GM23338 (cell line): ENCODE data around the gene SP100. TPM values are rescaled to one million over a fixed set of nuclear protein-coding genes. Genes with fewer than 3 reads are reported as not detected.

Experiments used
- ATAC-seq: fragments of 200-7000 bp; cut with Tn5 transposase; 3 replicates; pipeline ENCODE4 v1.9.1; 2020
- DNase-seq: peaks from one replicate; pipeline ENCODE4 v3.0.0-alpha.2; 2015; ENCODE audit warnings: low spot score
- H2AFZ ChIP-seq: fragments of 200-600 bp; sonication (generic); 2 replicates; pipeline ENCODE4 v1.8.0; 2016; ENCODE audit warnings: antibody characterized with exemption, mild to moderate bottlenecking, moderate library complexity
- H3F3A ChIP-seq: fragments of 200-600 bp; sonication (generic); replicated peaks from 2 replicates; pipeline ENCODE4 v1.8.0; 2017; ENCODE audit warnings: antibody characterized with exemption, mixed run types, low read depth
- H3K27ac ChIP-seq: fragments of 200-600 bp; sonication (generic); 2 replicates; pipeline ENCODE4 v1.6.1; 2016; ENCODE audit warnings: low read depth
- H3K27me3 ChIP-seq: fragments of 200-600 bp; sonication (generic); 2 replicates; pipeline ENCODE4 v1.8.0; 2016; ENCODE audit warnings: mild to moderate bottlenecking, mixed run types, moderate library complexity; ENCODE audit not compliant: insufficient read depth
- H3K36me3 ChIP-seq: fragments of 200-600 bp; sonication (generic); 2 replicates; pipeline ENCODE4 v1.8.0; 2016; ENCODE audit warnings: mild to moderate bottlenecking; ENCODE audit not compliant: insufficient read depth
- H3K4me1 ChIP-seq: fragments of 200-600 bp; sonication (generic); 2 replicates; pipeline ENCODE4 v1.8.0; 2016; ENCODE audit warnings: mild to moderate bottlenecking, moderate library complexity; ENCODE audit not compliant: insufficient read depth
- H3K4me2 ChIP-seq: fragments of 200-600 bp; sonication (generic); 2 replicates; pipeline ENCODE4 v1.7.1; 2017; ENCODE audit warnings: mixed run types
- H3K4me3 ChIP-seq: fragments of 200-600 bp; sonication (generic); 2 replicates; pipeline ENCODE4 v1.6.1; 2016; ENCODE audit warnings: mixed run types
- H3K79me2 ChIP-seq: fragments of 200-600 bp; sonication (generic); replicated peaks from 2 replicates; pipeline ENCODE4 v1.8.0; 2017; ENCODE audit warnings: mild to moderate bottlenecking; ENCODE audit not compliant: insufficient read depth
- H3K9me2 ChIP-seq: fragments of 200-600 bp; sonication (generic); 2 replicates; pipeline ENCODE4 v1.8.0; 2017; ENCODE audit not compliant: insufficient read depth
- H4K20me1 ChIP-seq: fragments of 200-600 bp; sonication (generic); replicated peaks from 2 replicates; pipeline ENCODE4 v1.8.0; 2017; ENCODE audit warnings: mild to moderate bottlenecking; ENCODE audit not compliant: insufficient read depth
- H3K27ac Mint-ChIP-seq: 2 replicates; pipeline ENCODE4 v1.8.0; 2020; ENCODE audit warnings: inconsistent platforms, mild to moderate bottlenecking, moderate library complexity, mixed read lengths
- H3K27me3 Mint-ChIP-seq: 3 replicates; pipeline ENCODE4 v1.8.0; 2022; ENCODE audit warnings: low read depth, mild to moderate bottlenecking, moderate library complexity, mixed read lengths, inconsistent platforms; ENCODE audit not compliant: insufficient read depth, poor library complexity
- H3K36me3 Mint-ChIP-seq: 3 replicates; pipeline ENCODE4 v1.8.0; 2021; ENCODE audit warnings: low read depth, mild to moderate bottlenecking, inconsistent platforms, moderate library complexity, mixed read lengths
- H3K4me1 Mint-ChIP-seq: 3 replicates; pipeline ENCODE4 v1.8.0; 2020; ENCODE audit warnings: mild to moderate bottlenecking, inconsistent platforms, mixed read lengths
- H3K4me3 Mint-ChIP-seq: 3 replicates; pipeline ENCODE4 v1.8.0; 2021; ENCODE audit warnings: moderate library complexity, mild to moderate bottlenecking, inconsistent platforms, mixed read lengths
- H3K9me3 Mint-ChIP-seq: 3 replicates; pipeline ENCODE4 v1.8.0; 2020; ENCODE audit warnings: moderate library complexity, mild to moderate bottlenecking, inconsistent platforms, mixed read lengths
- EZH2 ChIP-seq: fragments of 200-600 bp; sonication (generic); IDR thresholded peaks from one replicate; pipeline ENCODE4 v1.8.0; 2017; ENCODE audit warnings: antibody characterized with exemption, mild to moderate bottlenecking, low read depth; ENCODE audit not compliant: unreplicated experiment
- EZH2phosphoT487 ChIP-seq: fragments of 200-600 bp; sonication (generic); IDR thresholded peaks from one replicate; pipeline ENCODE4 v1.8.1; 2018; ENCODE audit warnings: antibody characterized with exemption; ENCODE audit not compliant: unreplicated experiment
- JUNB ChIP-seq: IDR thresholded peaks from one replicate; pipeline ENCODE4 v1.6.1; 2016; ENCODE audit warnings: antibody characterized with exemption; ENCODE audit not compliant: unreplicated experiment
- NANOG ChIP-seq: IDR thresholded peaks from 2 replicates; pipeline ENCODE4 v1.6.1; 2016; ENCODE audit warnings: antibody characterized with exemption, borderline replicate concordance
- STAT1 ChIP-seq: IDR thresholded peaks from one replicate; pipeline ENCODE4 v1.6.1; 2016; ENCODE audit warnings: antibody characterized with exemption; ENCODE audit not compliant: unreplicated experiment
- ZNF114 ChIP-seq: fragments of 250-450 bp; sonication (Bioruptor Pico); IDR thresholded peaks from 2 replicates; pipeline ENCODE4 v1.5.0; 2020; ENCODE audit warnings: mild to moderate bottlenecking, moderate library complexity
- ZNF331 ChIP-seq: fragments of 250-450 bp; sonication (Bioruptor Pico); IDR thresholded peaks from 2 replicates; pipeline ENCODE4 v1.5.0; 2020; ENCODE audit warnings: low read depth, mild to moderate bottlenecking, moderate library complexity
- polyA plus RNA-seq: library from polyadenylated mRNA; unstranded; fragments of >200 nt; fragmentation: Nextera tagmentation; extraction: Ambion mirVana; gene quantifications from 2 replicates; pipeline ENCODE4 v1.2.1, GENCODE V29; 2016
- total RNA-seq: library from RNA; depleted of rRNA; stranded (reverse); fragments of >200 nt; shearing (Covaris generic); gene quantifications from 2 replicates; pipeline ENCODE4 v1.2.3, GENCODE V29; 2014
- TF ChIP-seq, protein P1 (sequence below): fragments of 250-450 bp; sonication (Bioruptor Pico); IDR thresholded peaks from 2 replicates; pipeline ENCODE4 v1.5.0; 2020; ENCODE audit warnings: mild to moderate bottlenecking, moderate library complexity

Gene SP100
- total and polyA plus RNA-seq, 2 experiments from 2014 or later, result 0.44 to 0.73 TPM

DNA sequence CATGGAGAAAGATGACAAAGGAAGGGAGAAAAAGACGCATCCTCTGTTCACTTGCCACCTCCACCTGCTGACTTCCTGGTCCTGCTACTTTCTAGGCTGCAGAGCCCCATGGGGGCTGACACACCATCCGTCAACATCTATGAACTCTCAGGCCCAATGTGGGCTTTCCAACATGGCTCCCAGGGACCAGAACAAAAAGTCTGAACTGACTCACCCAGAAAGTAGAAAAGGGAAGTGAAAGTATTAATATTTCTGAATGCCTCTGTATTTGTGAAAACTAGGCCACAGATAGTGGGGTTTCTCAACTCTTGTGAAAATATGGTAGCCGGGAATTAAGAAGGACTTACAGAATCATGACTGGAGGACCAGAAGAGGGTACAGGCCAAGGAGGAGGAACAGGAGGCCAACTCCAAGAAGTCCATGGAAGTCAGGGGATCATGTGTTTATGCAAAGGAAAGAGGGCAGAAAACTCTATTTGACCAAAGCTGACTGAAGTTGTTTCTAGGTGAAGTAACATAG lies 173.6 kb downstream of the SP100 start:
- H3K27ac ChIP-seq, result no peak overlapping the region
- Mint-ChIP-seq H3K36me3 (no peaks in the 10 kb centered on the region; the same call in 2 of the 3 replicates), H3K4me3 (no peak overlapping the region), H3K4me1 (no peaks in the 10 kb centered on the region), H3K27ac (no peak overlapping the region), H3K9me3 (no peaks in the 10 kb centered on the region), H3K27me3 (peaks cover 5% of the 10 kb centered on the region)
- no peak overlapping the region for H3K4me3 ChIP-seq
- H3K36me3 ChIP-seq, result no peaks in the 10 kb centered on the region
- no peak for TF ChIP-seq ZNF331 (CRISPR knock-in tag)
- TF ChIP-seq EZH2, result no peak
- TF ChIP-seq NANOG, result no peak
- no peak for TF ChIP-seq EZH2phosphoT487
- no peak for TF ChIP-seq JUNB
- no peak for TF ChIP-seq ZNF114 (CRISPR knock-in tag)
- TF ChIP-seq, protein P1, sequence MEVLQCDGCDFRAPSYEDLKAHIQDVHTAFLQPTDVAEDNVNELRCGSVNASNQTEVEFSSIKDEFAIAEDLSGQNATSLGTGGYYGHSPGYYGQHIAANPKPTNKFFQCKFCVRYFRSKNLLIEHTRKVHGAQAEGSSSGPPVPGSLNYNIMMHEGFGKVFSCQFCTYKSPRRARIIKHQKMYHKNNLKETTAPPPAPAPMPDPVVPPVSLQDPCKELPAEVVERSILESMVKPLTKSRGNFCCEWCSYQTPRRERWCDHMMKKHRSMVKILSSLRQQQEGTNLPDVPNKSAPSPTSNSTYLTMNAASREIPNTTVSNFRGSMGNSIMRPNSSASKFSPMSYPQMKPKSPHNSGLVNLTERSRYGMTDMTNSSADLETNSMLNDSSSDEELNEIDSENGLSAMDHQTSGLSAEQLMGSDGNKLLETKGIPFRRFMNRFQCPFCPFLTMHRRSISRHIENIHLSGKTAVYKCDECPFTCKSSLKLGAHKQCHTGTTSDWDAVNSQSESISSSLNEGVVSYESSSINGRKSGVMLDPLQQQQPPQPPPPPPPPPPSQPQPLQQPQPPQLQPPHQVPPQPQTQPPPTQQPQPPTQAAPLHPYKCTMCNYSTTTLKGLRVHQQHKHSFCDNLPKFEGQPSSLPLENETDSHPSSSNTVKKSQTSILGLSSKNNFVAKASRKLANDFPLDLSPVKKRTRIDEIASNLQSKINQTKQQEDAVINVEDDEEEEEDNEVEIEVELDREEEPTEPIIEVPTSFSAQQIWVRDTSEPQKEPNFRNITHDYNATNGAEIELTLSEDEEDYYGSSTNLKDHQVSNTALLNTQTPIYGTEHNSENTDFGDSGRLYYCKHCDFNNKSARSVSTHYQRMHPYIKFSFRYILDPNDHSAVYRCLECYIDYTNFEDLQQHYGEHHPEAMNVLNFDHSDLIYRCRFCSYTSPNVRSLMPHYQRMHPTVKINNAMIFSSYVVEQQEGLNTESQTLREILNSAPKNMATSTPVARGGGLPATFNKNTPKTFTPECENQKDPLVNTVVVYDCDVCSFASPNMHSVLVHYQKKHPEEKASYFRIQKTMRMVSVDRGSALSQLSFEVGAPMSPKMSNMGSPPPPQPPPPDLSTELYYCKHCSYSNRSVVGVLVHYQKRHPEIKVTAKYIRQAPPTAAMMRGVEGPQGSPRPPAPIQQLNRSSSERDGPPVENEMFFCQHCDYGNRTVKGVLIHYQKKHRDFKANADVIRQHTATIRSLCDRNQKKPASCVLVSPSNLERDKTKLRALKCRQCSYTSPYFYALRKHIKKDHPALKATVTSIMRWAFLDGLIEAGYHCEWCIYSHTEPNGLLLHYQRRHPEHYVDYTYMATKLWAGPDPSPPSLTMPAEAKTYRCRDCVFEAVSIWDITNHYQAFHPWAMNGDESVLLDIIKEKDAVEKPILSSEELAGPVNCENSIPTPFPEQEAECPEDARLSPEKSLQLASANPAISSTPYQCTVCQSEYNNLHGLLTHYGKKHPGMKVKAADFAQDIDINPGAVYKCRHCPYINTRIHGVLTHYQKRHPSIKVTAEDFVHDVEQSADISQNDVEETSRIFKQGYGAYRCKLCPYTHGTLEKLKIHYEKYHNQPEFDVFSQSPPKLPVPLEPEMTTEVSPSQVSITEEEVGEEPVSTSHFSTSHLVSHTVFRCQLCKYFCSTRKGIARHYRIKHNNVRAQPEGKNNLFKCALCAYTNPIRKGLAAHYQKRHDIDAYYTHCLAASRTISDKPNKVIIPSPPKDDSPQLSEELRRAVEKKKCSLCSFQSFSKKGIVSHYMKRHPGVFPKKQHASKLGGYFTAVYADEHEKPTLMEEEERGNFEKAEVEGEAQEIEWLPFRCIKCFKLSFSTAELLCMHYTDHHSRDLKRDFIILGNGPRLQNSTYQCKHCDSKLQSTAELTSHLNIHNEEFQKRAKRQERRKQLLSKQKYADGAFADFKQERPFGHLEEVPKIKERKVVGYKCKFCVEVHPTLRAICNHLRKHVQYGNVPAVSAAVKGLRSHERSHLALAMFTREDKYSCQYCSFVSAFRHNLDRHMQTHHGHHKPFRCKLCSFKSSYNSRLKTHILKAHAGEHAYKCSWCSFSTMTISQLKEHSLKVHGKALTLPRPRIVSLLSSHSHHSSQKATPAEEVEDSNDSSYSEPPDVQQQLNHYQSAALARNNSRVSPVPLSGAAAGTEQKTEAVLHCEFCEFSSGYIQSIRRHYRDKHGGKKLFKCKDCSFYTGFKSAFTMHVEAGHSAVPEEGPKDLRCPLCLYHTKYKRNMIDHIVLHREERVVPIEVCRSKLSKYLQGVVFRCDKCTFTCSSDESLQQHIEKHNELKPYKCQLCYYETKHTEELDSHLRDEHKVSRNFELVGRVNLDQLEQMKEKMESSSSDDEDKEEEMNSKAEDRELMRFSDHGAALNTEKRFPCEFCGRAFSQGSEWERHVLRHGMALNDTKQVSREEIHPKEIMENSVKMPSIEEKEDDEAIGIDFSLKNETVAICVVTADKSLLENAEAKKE (CRISPR knock-in tag), result no peak
- no peak for TF ChIP-seq STAT1
- DNase-seq, result no peak
- H3F3A ChIP-seq, result no peaks in the 10 kb centered on the region
- H3K27me3 ChIP-seq, result no peaks in the 10 kb centered on the region
- 0 out of 2 replicates have a peak, but pooled peaks cover 8% of the 10 kb centered on the region for H3K9me2 ChIP-seq
- no peaks in the 10 kb centered on the region for H3K4me1 ChIP-seq
- H2AFZ ChIP-seq, result no peak overlapping the region
- no peak overlapping the region for H3K4me2 ChIP-seq
- no peaks in the 10 kb centered on the region for H3K79me2 ChIP-seq
- ATAC-seq, result no peak
- H4K20me1 ChIP-seq, result no peaks in the 10 kb centered on the region
